Measurements from ENCODE around the gene KPNB1. TPM values are rescaled to one million over a fixed set of nuclear protein-coding genes. Genes with fewer than 3 reads are reported as not detected.
A peak's percentile ranks its signal among the peaks of the same experiment; 100 is the strongest.

Gene KPNB1
- total and polyA plus RNA-seq, 2 of the 8 experiments (the other 6 are each of a cell fraction or from before 2014, with no cell fraction given) = 171 to 625 TPM

GRCh38 chr17:47651704-47652103, 2.0 kb downstream of the KPNB1 start:
- Histone ChIP-seq H3K79me1 (ENCODE audit: low read depth, low read length) (peaks cover 2% of the 10 kb centered on the region; the same call in 1 of the 2 replicates), H3K23me2 (ENCODE audit: low read depth, low read length) (peaks cover 4% of the 10 kb centered on the region), H3K56ac (replicated peaks; ENCODE audit: insufficient read length, low read depth, low read length) (no peak overlapping the region), H2BK15ac (ENCODE audit: low read length) (no peak overlapping the region), H2BK5ac (ENCODE audit: low read depth, low read length) (no peak overlapping the region), H3K23ac (ENCODE audit: insufficient read length) (no peak overlapping the region), H3K36me3 (ENCODE audit: control insufficient read depth in 2 of 4, insufficient read depth in 4 of 4, low read length in 3 of 4) (peaks cover 27 to 57% (median 50%) of the 10 kb centered on the region in 4 experiments), H3K4me3 (ENCODE audit: extremely low read depth in 1 of 4, insufficient read depth in 2 of 4, low read depth in 3 of 4, low read length in 4 of 4) (peak overlapping the region in 1 of 4 experiments; percentile 97; a peak in 4 of 8 replicates), H3K4ac (replicated peaks; ENCODE audit: insufficient read length, low read depth, low read length) (no peak overlapping the region), H3K9ac (replicated peaks in 1 of 4; ENCODE audit: extremely low read depth in 1 of 4, low read depth in 3 of 4, low read length in 3 of 4) (peak overlapping the region in 1 of 4 experiments; percentile 58; a peak in 1 of 7 replicates), H3K4me2 (ENCODE audit: insufficient read depth in 1 of 2, low read depth in 2 of 2, low read length in 2 of 2) (peak overlapping the region; percentile 60 to 70; a peak in 3 of 4 replicates), H3K27ac (ENCODE audit: low read depth, low read length) (no peak overlapping the region), H4K8ac (ENCODE audit: extremely low read depth, insufficient read depth, low read length) (no peak overlapping the region), H4K20me1 (replicated peaks in 1 of 2; ENCODE audit: control insufficient read depth in 1 of 2, insufficient read depth in 2 of 2, low read length in 2 of 2) (peaks cover 13 to 22% of the 10 kb centered on the region in 2 experiments), H4K91ac (replicated peaks; ENCODE audit: insufficient read length, low read length) (no peak overlapping the region), H3K27me3 (replicated peaks in 1 of 4; ENCODE audit: control insufficient read depth in 3 of 4, extremely low read depth in 1 of 4, insufficient read depth in 3 of 4, low read length in 3 of 4) (no peaks in the 10 kb centered on the region), H2BK12ac (ENCODE audit: low read depth, low read length) (no peak overlapping the region), H3K79me2 (ENCODE audit: control insufficient read depth in 1 of 2, insufficient read depth in 2 of 2, low read length in 2 of 2) (peaks cover 24 to 66% of the 10 kb centered on the region in 2 experiments), H2AFZ (ENCODE audit: low read length) (no peak overlapping the region), H3K4me1 (replicated peaks in 1 of 4; ENCODE audit: control insufficient read depth in 3 of 4, insufficient read depth in 4 of 4, low read length in 3 of 4) (peaks cover 0 to 6% (median 4%) of the 10 kb centered on the region in 4 experiments; a peak in 5 of 7 replicates), H2BK20ac (ENCODE audit: low read length) (no peak overlapping the region), H3K14ac (ENCODE audit: insufficient read length) (no peak overlapping the region), H2BK120ac (replicated peaks; ENCODE audit: low read depth, low read length) (no peak overlapping the region), H4K5ac (ENCODE audit: insufficient read length, low read depth, low read length) (no peak overlapping the region), H3K9me3 (ENCODE audit: insufficient read depth in 2 of 2, low read depth in 1 of 2, low read length in 1 of 2) (no peaks in the 10 kb centered on the region), H2AK5ac (ENCODE audit: low read depth, low read length) (no peak overlapping the region), H3K18ac (ENCODE audit: extremely low read depth, low read length) (no peak overlapping the region)
- DNase-seq (ENCODE audit: low read depth in 1 of 2, low spot score in 2 of 2) (no peak), FAIRE-seq (no peak)
- ChIA-PET POLR2A (ENCODE audit: partially characterized antibody) (interaction anchor here (0.7 to 46.3 kb wide), 3 partner anchors 30 to 51 kb away, joined by 3 to 1575 read pairs (median 6); partner anchors contain the start of gene TBKBP1), CTCF (ENCODE audit: partially characterized antibody) (interaction anchor here (0.6 to 4.1 kb wide), 2 partner anchors 12 to 46 kb away, joined by 3 to 22 read pairs; no protein-coding TSS in a partner anchor)
- TF ChIP-seq SAP30 (IDR thresholded peaks at IDR 0.05; ENCODE audit: insufficient read depth, insufficient replicate concordance, low read length) (no peak), SRF (IDR thresholded peaks at IDR 0.05; ENCODE audit: low read depth, low read length) (no peak), CEBPB (IDR thresholded peaks at IDR 0.05; ENCODE audit: low read depth, low read length) (no peak), SUZ12 (IDR thresholded peaks at IDR 0.05; ENCODE audit: low read length) (no peak), SIRT6 (IDR thresholded peaks at IDR 0.05; ENCODE audit: low read length) (no peak)
- 92% methylated on average over 2 of the region's 2 CpGs; no CpG with 5 or more reads in 1 of the 2 experiments for WGBS, 2 experiments (ENCODE audit: extremely low coverage in 1 of 2, insufficient coverage in 1 of 2, insufficient read length in 1 of 2, insufficient replicate concordance in 2 of 2, low coverage in 1 of 2, low lambda C conversion rate in 2 of 2, missing lambda C conversion rate in 1 of 2)
